HG03139 (cell line): Measurements from ENCODE around the gene ULK4.

Source experiments
- ATAC-seq: cut with Tn5 transposase; IDR thresholded peaks from one replicate; pipeline ENCODE4 v1.9.1; 2021; ENCODE audit not compliant: unreplicated experiment

ULK4 gene

DNA sequence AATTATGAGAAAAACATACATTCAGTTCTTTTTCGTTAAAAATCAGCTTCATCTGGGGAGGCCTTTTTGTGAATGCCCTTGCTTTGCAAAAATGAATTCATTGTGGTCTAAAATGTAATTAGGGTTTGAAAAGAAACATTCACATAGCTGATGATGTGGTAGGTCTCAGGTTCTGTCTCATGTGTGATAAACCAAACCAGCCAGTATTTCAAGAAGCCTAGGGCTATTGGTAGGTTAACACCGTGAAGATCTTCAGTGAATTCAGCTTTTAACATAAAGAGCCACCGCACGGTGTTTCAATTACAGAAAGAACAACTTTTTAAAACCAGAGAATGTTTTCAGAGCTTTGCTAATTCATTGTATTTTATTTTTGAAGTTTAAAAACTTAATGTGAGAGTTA, 720.7 kb downstream of the ULK4 start:
- no peak for ATAC-seq

DNA sequence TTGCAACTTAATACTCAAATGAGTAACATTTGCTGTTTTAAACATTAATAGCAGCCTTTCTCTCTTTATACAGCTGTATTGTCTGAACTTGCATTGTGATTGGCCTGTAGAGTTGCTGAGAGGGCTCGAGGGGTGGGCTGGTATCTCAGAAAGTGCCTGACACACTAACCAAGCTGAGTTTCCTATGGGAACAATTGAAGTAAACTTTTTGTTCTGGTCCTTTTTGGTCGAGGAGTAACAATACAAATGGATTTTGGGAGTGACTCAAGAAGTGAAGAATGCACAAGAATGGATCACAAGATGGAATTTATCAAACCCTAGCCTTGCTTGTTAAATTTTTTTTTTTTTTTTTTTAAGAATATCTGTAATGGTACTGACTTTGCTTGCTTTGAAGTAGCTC, 722.3 kb downstream of the ULK4 start:
- no peak for ATAC-seq

DNA sequence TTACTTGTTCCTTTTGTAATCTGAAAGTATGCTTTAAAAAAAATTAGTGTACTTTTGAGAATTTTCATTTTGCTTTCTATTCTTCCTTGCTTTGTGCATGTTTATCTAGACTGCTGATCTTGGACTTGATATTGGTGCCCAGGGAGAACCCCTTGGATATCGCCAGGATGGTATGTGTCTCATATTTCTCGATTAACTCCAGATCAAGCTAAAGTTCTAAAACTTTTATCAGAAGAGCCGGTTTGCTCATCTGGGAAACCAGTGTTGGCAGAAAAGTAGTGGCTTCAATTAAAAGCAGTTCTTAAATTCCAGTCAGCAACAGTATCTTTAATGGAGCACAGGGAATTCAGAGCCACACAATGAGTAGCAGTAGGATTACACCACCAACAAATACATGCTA, 724.0 kb downstream of the ULK4 start:
- ATAC-seq: no peak

DNA sequence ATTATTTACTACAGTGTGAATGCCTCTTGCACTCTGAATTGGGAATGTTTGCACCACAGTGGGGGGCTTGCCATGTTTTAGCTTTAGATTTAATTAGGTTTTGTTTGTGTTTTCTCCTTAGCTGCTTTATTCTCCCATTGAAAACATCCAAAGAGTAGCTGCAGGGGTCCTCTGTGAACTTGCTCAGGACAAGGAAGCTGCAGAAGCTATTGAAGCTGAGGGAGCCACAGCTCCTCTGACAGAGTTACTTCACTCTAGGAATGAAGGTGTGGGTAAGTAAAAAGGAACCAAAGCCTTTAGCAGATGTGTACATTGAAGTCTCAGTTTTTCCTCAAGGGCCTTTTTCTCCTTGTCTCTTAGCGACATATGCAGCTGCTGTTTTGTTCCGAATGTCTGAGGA, 725.7 kb downstream of the ULK4 start:
- no peak for ATAC-seq

DNA sequence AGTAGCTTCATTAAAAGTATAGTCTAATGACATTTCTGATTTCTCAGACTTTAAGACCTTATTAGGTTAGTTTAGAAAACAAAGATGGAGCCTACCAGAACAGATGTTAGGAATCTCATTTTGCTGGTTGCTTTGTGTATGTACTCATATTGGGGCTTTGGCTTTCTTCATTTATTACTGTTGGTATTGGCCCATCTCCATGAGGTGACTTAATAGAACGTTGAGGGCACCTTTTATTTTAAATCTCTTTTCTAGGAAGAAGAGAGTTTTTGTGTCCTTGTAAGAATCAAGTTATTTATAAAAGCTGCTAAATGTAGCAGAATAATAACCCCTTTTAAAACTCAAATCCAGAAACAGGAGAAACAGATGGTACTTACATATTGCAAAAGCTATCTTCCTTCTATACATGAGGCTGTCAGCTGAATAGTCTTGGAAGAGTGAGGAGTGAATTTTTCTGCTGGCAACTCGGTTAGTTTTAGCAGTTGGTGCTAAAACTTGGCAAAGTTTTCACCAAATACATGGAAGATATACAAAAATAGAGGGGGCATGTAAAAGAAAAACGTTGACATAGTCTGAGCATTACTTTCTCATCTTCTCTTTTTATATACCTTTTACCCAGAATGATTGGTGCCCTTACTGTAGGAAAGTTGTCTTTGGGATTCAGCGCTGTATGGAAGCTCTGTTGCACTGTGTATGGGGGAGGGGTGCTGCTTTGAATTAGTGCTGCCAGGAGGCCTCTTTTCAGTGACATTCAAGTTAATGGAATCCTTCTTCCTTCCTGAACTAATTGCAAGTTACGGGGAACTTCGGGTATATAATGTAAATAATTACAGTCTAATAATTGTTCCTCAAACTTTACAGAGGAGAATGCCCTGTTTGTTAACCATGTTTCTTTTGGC, 726.8 kb downstream of the ULK4 start:
- ATAC-seq: no peak

DNA sequence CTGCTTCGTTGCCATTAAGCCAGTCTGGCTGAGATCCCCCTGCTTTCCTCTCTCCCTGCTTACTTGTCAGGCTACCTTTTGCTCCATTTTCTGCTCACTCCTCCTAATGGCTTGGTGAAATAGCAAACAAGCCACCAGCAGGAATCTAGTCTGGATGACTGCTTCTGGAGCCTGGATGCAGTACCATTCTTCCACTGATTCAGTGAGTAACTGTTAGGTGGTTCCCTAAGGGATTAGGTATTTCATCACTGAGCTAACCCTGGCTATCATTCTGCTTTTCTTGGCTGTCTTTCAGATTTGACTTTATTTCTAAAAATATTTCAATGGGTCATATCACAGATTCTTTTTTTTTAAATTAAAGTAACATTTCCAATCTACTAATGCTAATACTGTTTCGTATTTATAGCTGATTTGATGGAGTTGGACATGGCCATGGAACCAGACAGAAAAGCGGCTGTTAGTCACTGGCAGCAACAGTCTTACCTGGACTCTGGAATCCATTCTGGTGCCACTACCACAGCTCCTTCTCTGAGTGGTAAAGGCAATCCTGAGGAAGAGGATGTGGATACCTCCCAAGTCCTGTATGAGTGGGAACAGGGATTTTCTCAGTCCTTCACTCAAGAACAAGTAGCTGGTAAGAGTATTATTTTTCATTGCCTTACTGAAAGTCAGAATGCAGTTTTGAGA, 737.6 kb downstream of the ULK4 start:
- ATAC-seq: no peak

DNA sequence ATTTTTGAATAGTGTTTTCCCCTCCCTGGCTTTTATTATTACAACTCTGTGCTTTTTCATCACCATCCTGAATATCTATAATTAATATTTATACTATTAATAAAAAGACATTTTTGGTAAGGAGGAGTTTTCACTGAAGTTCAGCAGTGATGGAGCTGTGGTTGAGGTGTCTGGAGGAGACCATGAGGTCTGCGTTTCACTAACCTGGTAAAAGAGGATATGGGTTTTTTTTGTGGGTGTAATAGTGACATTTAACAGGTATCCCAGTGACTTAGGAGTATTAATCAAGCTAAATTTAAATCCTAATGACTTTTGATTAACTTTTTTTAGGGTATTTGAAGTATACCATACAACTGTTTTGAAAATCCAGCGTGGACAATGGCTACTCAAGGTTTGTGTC, 738.2 kb downstream of the ULK4 start:
- ATAC-seq: no peak

DNA sequence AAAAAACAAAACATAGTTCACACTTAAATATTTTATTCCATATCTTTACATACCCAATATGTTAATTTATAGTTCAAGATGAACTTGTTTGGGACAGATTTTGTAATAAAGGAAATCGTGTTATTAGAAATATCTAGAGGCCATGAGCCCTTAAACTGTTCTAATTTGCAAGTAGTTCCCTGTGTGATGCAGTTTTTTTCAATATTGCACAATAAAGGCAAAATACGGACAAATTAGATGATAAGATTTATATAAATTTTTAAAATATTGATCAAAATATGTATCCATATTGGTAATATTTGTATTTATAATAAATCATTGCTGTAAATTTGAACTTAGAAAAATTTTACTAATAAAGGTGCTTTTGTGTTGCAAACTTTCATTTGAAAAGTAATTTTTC, 738.8 kb downstream of the ULK4 start:
- ATAC-seq: no peak

DNA sequence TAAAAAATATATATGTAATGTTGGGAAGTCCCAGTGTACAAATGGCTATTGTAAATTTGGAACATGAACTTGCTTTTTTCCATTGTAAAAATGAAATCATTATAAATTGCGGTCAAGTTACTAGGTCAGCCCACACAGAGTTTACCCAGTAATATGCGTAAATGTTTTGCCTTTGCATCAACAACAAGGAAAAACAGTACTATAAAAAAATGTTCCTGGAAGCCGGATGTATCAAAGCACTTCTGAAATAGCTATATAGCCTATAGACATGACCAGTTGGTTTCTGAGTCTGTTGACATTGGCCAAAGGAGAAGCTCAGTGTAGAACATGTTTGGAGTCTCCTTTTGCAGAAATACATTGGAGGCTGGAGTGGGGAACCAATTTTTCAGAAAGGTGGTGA, 739.4 kb downstream of the ULK4 start:
- no peak for ATAC-seq

DNA sequence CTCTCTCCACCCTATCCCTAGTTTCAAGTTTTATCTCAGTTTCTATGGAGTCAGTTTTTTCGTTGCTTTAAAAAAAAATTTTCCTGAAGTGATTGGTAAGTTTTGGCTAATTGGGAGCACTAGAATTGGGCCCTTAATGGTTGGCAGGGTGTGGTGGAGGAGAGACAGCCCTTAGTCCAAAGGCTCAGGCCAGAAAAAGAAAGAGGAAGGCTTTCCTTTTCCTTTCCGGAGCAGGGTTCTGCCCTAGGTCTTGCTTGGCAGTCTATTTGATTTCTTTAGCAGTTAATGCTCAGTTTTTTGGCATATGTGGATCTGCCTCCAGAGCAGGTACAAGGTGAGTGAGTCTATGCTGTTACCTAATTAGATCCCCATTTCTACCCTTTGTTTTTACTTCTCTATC, 739.9 kb downstream of the ULK4 start:
- ATAC-seq: no peak

DNA sequence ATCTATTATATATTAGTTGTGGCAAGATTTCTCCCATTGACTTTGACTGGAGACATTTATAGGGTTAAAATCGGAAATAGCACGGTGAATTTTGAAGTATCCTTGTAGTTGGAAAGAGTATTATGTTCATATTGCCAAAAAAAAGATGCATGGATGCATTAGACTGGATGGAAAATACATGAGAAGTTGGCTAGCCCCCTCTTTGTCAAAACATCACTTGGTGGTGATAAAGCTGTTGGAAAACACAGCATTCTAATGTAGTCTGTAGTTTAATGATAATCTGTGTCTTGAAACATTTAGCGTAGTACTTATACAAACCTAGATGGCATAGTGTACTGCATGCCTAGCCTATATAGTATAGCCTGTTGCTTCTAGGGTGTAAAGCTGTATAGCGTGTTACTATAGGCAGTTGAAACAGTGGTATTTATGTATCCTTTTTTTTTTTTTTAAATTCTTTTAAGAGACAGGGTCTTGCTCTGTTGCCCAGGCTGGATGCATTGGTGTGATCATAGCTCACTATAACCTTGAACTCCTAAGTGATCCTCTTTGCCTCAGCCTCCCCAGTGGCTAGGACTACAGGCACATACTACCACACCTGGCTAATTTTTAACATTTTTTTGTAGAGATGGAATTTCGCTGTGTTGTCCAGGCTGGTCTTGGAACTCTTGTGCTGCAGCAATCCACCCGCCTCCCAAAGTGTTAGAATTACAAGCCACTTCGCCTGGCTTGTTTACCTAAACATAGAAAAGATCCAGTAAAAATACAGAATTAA, 740.8 kb downstream of the ULK4 start:
- no peak for ATAC-seq

DNA sequence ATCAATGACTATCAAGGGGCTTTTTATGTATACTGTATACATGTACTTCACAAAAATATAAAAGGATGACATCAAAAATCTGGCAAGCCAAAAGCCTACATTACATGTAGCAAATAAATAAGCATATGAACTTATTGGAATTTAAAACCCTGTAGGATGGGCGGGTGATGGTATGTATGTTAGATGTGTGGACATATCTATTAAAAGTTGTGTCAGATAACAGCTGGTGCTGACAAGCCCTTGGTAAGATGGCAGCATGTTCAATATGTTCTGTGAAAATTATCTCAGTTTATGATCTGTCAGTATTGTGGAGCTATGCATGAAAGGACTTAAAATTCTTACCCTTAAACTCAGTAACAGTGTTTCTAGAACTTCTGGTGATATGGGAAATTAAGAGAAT, 742.5 kb downstream of the ULK4 start:
- no peak for ATAC-seq

DNA sequence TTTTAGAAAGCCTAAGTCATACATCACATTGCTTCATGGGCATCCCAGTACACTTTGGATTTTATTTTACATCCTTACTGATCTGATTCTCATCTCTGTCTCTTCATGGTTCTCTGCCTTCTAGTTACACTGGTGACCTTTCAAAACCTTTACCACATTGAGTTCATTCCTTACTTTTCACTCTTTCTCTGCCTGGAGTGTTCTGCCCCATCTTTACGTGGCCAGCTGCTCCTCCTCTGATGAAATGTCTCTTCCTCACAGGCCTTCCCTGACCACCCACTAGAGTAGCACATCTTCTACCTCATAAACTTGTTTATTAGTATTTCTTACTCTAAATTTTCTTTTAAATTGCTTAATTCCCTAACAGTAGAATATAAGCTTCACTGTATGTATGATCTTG, 744.9 kb downstream of the ULK4 start:
- no peak for ATAC-seq

DNA sequence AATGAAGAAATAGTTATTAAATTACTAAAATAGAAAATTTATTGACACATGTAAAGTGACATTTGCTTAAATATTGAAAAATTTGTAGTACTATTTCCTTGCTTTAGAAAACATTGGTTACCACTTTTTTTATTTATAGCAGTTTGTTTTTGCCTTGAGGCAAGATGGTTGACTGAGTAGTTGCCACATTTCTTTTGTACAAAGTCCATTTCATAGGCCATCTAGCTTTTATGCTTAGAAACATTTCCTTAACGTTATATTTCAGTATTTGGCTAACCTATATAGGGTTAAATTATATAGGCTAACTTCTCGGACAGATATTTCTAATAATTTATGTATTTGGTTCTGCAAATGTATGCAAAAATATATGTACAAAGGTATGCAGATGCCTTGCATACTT, 745.5 kb downstream of the ULK4 start:
- ATAC-seq: no peak

DNA sequence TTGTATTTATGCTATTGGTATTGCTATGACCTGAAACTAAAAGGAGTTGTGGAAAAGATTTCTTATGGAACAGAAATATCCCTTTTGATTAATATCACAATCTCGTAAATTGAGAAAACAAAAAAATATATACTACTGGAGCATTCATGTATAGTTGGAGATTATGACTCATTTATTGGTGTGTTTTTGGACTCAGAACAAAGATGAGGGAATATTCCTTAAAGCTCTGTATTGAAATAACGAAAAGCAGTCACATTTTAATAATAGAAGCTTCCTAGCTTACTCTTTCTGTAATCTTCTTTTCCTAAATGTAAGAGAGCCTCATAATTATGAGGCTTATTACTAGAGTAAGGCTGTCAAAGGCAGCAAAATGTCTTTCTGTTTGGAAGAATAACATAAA, 748.3 kb downstream of the ULK4 start:
- no peak for ATAC-seq

DNA sequence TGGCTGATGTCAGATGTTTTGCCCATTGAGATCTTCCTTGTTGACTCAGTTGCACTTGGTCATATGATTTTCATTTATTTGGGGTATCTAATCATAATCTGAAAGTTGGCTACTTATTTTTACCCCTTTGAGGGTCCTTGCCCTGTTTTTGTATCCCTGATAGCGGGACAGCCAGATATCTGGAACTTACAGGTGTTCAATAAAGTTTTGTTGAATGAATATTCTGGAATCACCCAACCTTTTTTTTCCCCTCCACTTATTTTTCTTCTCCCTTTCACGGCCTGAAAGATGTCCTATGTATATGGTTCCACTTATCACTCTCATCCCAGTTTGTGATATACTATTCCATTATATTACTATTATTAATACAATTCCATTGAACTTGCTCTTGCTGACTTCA, 749.8 kb downstream of the ULK4 start:
- no peak for ATAC-seq

DNA sequence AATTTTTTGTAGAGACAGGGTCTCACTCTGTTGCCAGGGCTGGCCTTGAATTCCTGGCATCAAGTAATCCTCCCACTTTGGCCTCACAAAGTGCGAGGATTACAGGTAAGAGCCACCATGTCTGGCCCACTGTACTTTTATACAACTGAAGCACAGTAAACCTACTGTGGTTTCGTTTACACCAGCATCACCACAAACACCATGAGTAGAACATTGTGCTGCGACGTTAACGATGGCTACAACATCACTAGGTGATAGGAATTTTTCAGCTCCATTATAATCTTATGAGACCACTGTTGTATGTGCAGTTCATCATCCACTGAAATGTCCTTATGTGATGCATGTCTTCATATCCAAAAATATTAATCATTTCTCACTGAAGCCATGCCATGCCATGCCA, 750.9 kb downstream of the ULK4 start:
- ATAC-seq: no peak

DNA sequence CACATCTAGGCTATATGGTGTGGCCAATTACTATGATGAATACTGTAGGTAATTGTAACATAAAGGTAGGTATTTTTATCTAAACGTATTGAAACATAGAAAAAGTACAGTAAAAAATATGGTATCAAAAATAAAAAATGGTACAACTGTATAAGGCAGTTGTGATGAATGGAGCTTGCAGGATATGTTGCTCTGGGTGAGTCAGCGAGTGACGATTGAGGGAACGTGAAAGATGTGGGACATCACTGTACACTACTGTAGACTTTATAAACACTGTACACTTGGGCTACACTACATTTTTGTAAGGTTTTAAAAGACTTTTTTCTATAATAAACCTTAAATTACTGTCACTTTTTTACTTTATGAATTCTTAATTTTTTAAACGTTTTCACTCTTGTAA, 752.3 kb downstream of the ULK4 start:
- no peak for ATAC-seq

DNA sequence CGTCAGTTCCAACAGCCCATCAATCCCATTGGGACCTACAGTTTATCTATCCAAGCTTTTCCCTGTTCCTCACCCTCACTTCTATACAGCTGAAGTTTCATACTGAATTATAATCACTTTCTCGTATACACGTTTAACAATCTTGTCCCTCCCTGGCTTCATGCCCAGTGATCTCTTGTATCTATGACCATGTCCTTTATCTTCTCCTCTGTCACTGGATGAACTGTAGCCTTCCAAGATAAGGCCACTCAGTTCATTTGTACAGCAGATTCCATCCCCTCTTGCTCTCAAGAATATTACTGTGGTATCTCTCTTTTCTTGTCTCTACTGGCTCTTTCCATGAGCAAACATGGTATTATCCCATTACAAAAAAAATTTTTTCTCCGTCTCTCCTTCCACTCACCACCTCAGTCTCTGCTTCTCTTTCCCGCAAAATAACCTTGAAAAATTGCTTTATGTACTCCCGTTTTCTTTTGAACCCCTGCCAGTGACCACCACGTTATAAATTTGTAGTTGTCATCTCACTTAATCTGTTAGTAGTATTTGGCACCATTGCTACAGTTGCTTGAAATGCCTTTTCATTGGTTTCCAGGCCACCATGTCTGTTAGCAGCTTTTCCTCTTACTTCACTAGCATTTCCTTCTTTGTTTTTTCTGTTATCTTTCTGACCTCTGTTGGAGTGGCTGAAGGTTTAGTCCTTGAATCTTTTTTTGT, 753.2 kb downstream of the ULK4 start:
- no peak for ATAC-seq

DNA sequence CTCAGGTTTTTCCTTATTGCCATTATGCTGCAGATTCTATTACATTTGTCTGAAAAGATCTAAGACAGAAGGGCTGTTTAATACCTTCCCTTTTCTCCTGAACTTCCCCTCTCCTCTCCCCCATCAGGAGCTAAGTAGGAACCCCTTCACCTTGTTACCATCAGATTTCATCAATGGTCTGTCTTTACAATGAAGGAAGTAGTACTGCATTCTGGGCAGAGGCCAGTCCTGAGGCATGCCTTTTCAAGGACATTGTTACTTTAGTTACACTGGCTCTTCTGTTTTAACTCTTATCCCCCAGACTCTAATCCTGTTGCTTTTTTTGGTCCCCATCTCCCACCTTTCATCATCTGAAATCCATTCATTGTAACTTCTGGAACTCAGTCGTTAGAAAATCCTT, 754.5 kb downstream of the ULK4 start:
- no peak for ATAC-seq

DNA sequence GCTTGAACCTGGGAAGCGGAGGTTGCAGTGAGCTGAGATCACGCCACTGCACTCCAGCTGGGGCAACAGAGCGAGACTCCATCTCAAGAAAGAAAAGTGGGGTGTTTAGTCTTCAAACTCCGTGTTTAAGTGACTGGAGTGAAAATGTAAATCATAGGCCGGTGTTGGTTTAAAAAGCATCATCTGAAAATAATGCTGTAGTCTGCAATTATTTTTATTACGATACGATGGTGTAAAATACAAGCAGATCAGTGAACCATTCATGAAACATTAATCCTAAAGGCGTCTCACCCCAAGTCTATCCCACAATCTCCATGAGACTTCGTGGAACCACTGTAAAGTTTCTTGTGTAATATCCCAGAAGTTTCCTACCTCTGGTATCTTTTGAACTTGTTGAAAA, 756.3 kb downstream of the ULK4 start:
- ATAC-seq: no peak
